Mammary epithelial cell (primary cell): ENCODE data around the gene MAGEC1.

Experiments
- EZH2 ChIP-seq: IDR thresholded peaks from 2 replicates; pipeline ENCODE4 v1.6.1; 2012; ENCODE audit warnings: low read length, inconsistent platforms, borderline replicate concordance
- TF ChIP-seq, protein P1 (sequence below), 2 donors: IDR thresholded peaks in 1 of 2; conservative IDR thresholded peaks in 1 of 2; 2 replicates each; pipeline ENCODE4 v1.5.1; 2011 to 2012; ENCODE audit warnings: inconsistent platforms in 2 of 2, low read length in 2 of 2, mild to moderate bottlenecking in 2 of 2, control low read depth in 1 of 2, low read depth in 1 of 2; ENCODE audit not compliant: insufficient read depth in 1 of 2; ENCODE audit errors: extremely low read depth in 1 of 2

DNA sequence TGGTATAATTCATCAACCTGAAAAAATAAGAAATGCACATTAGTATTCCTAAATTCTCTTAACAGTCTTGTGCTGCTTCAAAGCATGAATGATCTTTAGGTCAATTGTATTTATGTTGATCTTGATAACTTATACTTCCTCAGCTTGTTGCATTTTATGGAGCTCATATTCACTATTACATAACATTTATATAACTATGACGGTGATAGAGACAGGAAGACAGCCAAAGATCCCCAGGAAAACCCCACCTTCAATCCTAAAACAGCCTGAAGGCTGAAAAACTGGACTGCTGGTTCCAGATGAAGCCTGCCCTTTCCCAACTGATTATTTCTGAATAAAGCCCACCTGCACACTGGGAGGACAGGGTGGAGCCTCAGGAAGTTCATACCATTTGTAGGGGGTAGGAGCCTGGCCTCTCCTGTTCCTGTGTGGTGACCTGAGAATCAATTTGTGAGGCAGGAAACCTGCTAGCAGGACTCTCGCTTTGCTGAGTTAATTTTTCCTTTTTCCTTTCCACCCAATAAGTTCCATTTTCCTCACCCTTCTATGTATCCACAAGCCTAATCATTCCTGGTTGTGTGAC lies 30.5 kb downstream of the MAGEC1 start:
- TF ChIP-seq, protein P1, sequence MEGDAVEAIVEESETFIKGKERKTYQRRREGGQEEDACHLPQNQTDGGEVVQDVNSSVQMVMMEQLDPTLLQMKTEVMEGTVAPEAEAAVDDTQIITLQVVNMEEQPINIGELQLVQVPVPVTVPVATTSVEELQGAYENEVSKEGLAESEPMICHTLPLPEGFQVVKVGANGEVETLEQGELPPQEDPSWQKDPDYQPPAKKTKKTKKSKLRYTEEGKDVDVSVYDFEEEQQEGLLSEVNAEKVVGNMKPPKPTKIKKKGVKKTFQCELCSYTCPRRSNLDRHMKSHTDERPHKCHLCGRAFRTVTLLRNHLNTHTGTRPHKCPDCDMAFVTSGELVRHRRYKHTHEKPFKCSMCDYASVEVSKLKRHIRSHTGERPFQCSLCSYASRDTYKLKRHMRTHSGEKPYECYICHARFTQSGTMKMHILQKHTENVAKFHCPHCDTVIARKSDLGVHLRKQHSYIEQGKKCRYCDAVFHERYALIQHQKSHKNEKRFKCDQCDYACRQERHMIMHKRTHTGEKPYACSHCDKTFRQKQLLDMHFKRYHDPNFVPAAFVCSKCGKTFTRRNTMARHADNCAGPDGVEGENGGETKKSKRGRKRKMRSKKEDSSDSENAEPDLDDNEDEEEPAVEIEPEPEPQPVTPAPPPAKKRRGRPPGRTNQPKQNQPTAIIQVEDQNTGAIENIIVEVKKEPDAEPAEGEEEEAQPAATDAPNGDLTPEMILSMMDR (conservative IDR thresholded peaks at IDR 0.05 in 1 of 2, IDR thresholded peaks at IDR 0.05 in 1 of 2; ENCODE audit: extremely low read depth in 1 of 2, insufficient read depth in 1 of 2, low read depth in 1 of 2, low read length in 2 of 2) = no peak
- no peak for TF ChIP-seq EZH2
